HT-29 (cell line): ENCODE data around the gene CD247. TPM values are rescaled to one million over a fixed set of nuclear protein-coding genes. Genes with fewer than 3 reads are reported as not detected.
A peak's percentile ranks its signal among the peaks of the same experiment; 100 is the strongest.

ENCODE experiments used
- DNase-seq: peaks from one replicate; pipeline ENCODE4 v3.0.0-alpha.2; 2015; ENCODE audit warnings: low spot score
- total RNA-seq: library from RNA; depleted of rRNA; stranded (reverse); fragments of >200 nt; shearing (Covaris generic); gene quantifications from 2 replicates; pipeline ENCODE4 v1.2.3, GENCODE V29; 2014

Gene CD247
- total RNA-seq, 1 experiment from 2014 or later = not detected

GRCh38 chr1:167542109-167543032, 24.0 kb upstream of the CD247 start:
- DNase-seq = peak; percentile 26

- no peak for DNase-seq
These were observed 23.3 kb upstream of the CD247 start for GRCh38 chr1:167541610-167542009.

- DNase-seq = no peak
These were observed 22.7 kb upstream of the CD247 start for GRCh38 chr1:167541003-167541402.

GRCh38 chr1:167538657-167539056, 20.3 kb upstream of the CD247 start:
- DNase-seq = peak; percentile 14

- peak; percentile 92 for DNase-seq
These were observed 15.5 kb upstream of the CD247 start for GRCh38 chr1:167533851-167534300.

- DNase-seq = no peak
These were observed 14.9 kb upstream of the CD247 start for GRCh38 chr1:167532964-167533824.

- no peak for DNase-seq
These were observed 14.0 kb upstream of the CD247 start for GRCh38 chr1:167532375-167532774.

- no peak for DNase-seq
These were observed 11.6 kb upstream of the CD247 start for GRCh38 chr1:167529829-167530474.

GRCh38 chr1:167528057-167528728, 9.9 kb upstream of the CD247 start:
- no peak for DNase-seq

- DNase-seq = no peak
These were observed 8.5 kb upstream of the CD247 start for GRCh38 chr1:167526667-167527383.

GRCh38 chr1:167524651-167525050, 6.3 kb upstream of the CD247 start:
- DNase-seq = no peak

GRCh38 chr1:167522246-167522645, 3.9 kb upstream of the CD247 start:
- DNase-seq = no peak

- no peak for DNase-seq
These were observed 2.4 kb upstream of the CD247 start for GRCh38 chr1:167520711-167521206.

- DNase-seq = no peak
These were observed 596 bp downstream of the CD247 start for GRCh38 chr1:167517535-167518330.

GRCh38 chr1:167516404-167517388, 1.6 kb downstream of the CD247 start:
- no peak for DNase-seq

GRCh38 chr1:167515893-167516321, 2.4 kb downstream of the CD247 start:
- no peak for DNase-seq

- DNase-seq = no peak
These were observed 2.9 kb downstream of the CD247 start for GRCh38 chr1:167515461-167515860.

GRCh38 chr1:167514288-167514687, 4.0 kb downstream of the CD247 start:
- DNase-seq = no peak
